A673 (cell line): Measurements from ENCODE around the gene INHBE.

Experiments used
- CTCF ChIP-seq: fragments of 300-800, 200-600 bp; sonication (generic); conservative IDR thresholded peaks from 2 replicates; pipeline ENCODE4 v1.5.1; 2017; ENCODE audit warnings: low read depth, mild to moderate bottlenecking, antibody characterized with exemption, low read length, moderate library complexity, mixed read lengths
- EZH2 ChIP-seq: fragments of 200-600 bp; sonication (generic); IDR thresholded peaks from 2 replicates; pipeline ENCODE4 v1.6.1; 2017; ENCODE audit warnings: borderline replicate concordance, low read depth, mild to moderate bottlenecking, mixed read lengths, antibody characterized with exemption, low read length; ENCODE audit not compliant: poor library complexity, severe bottlenecking

- TF ChIP-seq CTCF (no peak), EZH2 (no peak)
These were observed 22.0 kb downstream of the INHBE start for GRCh38 chr12:57476993-57477709.
